ENCODE data around the gene IP6K3. TPM values are rescaled to one million over a fixed set of nuclear protein-coding genes. Genes with fewer than 3 reads are reported as not detected.
A peak's percentile ranks its signal among the peaks of the same experiment; 100 is the strongest.

The IP6K3 gene
- total RNA-seq (2014; rRNA removed; shearing (Covaris generic)), result not detected in 2 replicates
- not detected in 2 replicates for polyA plus RNA-seq (2014; cell fraction: nucleus; rRNA removed)

GRCh38 chr6:33746651-33747100, at the start of gene IP6K3:
IP6K3 (minus strand) TSS chr6:33746905; CDS start chr6:33735476, 11,429 bp downstream.
- DNase-seq (ENCODE audit: extremely low read depth, low read depth), result no peak

- no peak for DNase-seq (ENCODE audit: extremely low read depth, low read depth)
Measured at GRCh38 chr6:33794910-33795623, 48.4 kb upstream of the IP6K3 start.

GRCh38 chr6:33792981-33793380, 46.3 kb upstream of the IP6K3 start:
- DNase-seq (ENCODE audit: extremely low read depth, low read depth), result no peak

DNA sequence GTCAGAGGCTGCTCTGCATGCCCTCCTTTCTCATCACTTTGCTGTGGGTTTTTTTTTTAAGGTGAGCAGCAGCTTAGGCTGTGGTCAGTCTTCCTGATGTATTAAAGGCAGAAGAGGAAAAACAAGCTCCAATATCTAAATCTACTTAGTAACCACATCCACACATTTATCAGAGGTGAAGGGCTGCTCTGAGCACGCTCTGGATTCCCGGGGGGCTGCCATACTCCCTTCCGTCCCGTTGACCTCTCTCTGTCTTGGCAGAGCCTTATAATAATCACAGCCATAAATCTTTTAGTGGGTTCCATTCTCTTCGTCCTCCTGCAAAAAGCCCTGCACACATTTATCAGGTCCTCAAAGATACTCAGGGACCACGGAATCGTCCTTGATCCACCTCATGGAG, 44.9 kb upstream of the IP6K3 start:
- no peak for DNase-seq (ENCODE audit: extremely low read depth, low read depth)

DNA sequence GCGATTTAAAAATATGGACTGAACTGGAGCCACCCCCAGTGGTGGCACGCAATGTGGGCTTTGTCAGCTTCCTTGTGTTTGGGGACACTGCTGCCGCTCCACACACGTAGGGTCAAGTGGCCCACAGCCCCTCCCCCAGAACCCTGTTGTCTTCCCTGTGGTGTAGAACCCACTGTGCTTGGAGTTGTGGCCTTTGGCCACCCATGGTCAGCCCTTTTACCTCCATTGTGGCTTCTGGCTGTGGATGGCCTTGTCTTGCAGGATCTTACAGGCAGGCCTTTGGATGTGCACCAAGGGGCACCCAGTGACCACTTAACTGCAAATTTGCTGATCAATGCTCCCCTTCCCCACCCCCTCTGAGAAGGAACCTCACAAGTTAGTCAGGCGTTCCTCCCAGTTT, 44.2 kb upstream of the IP6K3 start:
- DNase-seq (ENCODE audit: extremely low read depth, low read depth), result no peak

DNA sequence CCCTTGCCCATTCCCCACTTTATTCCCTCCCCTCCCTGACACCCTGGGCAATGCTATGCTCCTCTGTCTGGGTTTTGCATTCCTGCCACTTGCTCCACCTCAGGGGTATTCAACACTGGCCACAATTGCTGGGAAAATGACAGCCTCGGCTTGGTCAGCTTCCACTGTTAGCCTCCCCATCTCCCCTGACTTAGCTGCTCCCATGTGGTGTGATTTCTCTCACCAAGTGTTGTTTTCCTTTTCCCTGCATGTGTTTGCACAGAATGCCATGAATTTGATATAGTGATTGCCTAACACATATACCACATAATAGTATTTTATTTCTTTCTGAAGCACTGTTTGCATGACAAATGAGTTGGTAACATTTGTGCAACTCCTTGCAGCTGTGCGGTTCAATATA, 43.7 kb upstream of the IP6K3 start:
- no peak for DNase-seq (ENCODE audit: extremely low read depth, low read depth)

DNA sequence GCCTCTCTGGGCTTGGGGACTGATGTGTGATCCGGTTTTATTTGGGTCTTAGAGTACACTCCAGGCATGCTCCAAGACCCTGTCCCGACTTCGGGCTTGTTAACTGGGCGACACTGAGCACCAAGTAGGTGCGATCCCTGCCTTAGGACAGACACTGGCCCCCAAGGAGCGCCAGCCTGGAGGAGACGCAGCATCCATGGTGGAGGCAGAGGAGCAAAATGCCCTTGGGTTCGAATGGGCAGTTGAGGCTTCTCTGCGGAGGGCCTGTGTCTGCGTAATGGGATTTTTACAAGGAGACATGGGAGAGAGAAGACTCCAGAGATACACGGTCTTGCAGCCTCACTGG, 42.8 kb upstream of the IP6K3 start:
- DNase-seq (ENCODE audit: extremely low read depth, low read depth), result no peak

DNA sequence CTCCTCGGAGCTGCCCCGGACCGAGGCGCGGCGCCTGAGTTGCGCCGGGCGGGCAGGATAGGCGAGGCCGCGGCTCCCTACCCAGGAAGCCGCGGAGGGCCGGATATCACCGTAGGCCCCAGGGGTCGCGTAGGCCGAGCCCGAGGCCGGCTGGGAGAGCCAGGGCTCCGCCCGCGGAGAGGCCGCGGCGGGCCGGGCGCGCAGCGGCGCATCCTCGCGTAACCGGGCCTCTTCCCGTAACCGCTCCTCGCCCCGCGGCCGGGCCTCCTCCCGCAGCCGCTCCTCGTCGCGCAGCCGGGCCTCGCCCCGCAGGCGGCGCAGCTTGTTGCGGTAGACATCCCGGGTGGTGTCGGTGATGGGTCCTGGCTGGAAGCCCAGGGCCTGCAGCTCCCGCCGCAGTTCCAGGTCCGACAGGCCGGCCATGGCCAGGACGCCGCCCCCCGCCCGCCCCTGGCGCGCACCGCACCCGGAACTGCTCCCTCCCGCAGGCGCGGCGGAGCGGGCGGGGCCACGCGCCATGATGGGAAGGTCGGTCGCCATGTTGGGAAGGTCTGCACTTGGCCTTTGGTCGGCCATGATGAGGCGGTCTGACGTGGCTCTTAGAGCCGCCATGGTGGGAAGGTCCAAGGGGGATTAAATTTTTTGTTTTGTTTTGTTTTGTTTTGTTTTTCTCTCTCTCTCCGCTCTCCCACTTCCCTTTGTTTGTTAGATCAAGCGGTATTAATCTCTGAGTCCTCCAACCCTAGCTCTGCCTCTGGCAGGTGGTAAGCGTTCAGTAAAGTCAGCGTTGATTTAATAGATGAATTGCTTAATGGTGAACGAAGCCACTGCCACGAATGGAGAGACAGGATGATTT, 42.2 kb upstream of the IP6K3 start, which contains the start of gene LEMD2:
TSS of gene LEMD2 (minus strand) at position 437 of the 856 bp plus-strand sequence. CDS start at position 423, 14 bp downstream.
- DNase-seq (ENCODE audit: extremely low read depth, low read depth), result peak; percentile 81

DNA sequence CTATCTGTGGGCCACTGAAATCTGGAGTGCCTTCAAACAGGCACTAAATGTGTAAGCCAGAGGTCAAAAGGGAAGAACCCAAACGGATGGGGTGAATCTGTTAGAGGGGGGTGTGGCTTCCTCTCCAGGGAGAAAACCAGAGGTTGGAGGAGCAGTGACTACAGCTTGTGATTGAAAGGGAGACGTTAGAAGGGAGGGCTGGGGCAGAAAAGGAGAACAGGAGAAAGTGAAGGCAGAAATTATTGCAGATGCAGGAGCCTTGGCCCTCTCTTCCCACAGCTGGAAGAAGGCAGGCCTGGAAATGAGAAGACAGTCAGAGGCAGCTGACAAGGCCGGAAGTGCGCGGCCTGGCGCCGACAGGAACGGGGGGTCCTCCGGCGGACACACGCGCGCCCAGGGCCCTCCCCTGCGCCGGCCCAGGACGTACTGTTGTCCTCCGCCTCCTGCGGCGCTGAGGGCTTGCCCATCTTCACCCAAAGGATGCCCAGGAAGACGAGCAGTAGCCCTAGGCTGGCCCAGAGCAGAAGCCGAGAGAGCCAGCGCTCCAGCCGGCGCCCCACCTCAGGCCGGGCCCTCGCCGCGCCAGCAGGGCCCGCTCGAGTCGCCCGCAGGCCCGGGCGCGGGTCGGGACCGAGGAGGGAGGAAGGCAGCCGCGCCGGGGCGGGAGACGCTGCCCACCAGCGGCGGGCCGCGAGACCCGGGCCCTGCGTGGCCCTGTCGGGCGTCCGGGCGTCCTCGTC, 41.4 kb upstream of the IP6K3 start:
- no peak for DNase-seq (ENCODE audit: extremely low read depth, low read depth)

DNA sequence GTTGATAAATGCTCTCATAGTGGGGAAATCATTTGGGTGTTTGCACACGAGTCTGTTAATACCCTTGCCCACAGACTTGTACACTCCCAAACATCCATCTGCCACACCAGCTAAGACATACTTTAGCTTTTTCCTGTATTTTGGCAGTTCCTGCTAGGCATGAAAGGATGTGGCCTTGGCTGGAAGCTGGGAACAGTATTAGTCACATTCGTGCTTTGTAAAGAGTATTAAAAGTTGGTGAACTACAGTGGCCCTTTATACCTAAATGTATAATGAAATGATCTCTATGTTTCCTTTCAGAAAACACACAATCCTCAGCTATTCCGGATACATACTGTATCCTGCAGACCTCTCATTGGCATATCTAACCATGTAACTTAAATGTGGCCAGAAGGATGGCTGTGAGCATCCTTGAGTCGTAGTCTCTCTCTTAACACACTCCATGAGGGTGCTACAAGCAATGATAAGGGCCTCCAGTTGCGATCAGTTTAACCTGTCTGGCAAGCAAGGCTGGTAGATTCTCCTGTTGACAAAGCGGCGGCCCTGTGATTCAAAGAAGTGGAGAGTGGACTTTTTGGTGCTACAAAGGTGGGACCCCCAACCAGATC, 40.7 kb upstream of the IP6K3 start:
- DNase-seq (ENCODE audit: extremely low read depth, low read depth), result no peak

DNA sequence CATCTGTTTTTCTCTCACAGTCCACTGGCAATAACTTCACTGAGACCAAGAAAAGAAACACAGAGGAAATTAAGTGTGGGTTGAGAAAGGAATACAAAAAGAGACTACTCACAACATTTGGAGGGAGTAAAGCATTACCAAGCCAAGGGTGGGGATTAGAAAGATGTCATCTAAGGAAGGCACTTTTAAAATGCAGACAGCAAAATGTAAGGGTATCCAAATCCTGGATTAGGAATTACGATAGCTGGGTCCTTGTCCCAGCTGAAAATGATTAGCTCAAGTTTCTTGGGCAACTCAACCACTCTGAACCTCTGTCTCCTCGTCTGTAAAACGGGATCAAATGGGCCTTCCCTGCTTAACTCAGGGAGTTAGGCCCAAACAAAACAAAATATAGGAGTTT, 40.0 kb upstream of the IP6K3 start:
- no peak for DNase-seq (ENCODE audit: extremely low read depth, low read depth)

DNA sequence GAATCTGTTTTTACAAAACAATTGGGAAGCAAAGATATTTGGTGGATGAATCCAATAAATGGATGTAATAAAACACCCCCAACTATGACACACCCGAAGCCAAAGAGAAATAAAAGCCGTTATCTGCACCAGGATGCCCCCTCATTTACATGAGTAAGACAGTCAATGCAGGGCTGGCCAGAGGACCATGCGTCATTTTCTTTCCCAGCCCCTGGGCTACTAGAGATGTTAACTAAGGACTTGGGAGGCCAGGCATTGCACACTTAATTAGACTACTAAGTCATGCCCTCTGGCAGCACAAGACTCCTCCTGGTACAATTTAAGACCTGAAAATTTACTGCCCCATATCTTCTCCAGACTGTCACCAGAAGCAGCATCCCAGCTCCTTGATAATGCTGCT, 39.1 kb upstream of the IP6K3 start:
- DNase-seq (ENCODE audit: extremely low read depth, low read depth), result no peak

GRCh38 chr6:33784787-33785186, 38.1 kb upstream of the IP6K3 start:
- no peak for DNase-seq (ENCODE audit: extremely low read depth, low read depth)

GRCh38 chr6:33783781-33784520, 37.2 kb upstream of the IP6K3 start:
- no peak for DNase-seq (ENCODE audit: extremely low read depth, low read depth)

DNA sequence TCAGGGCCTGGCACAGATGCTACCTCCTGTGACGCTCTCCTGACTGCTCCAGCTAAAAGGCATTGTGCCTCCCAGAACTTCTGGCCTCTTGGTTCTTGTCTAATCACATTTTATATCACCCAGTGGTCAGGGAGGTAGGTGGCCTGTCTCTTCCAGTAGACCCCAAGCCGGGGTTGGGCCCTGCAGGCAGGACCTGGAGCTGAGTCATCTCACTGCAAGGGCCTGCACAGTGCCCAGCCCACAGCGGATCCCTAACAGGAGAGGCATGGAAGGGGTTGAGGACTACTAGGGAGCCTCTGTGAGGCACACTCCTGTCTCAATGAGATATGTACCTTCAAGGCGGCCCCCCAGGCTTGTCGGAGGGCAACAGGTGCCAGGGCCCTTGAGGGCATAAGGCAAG, 35.9 kb upstream of the IP6K3 start:
- DNase-seq (ENCODE audit: extremely low read depth, low read depth), result no peak

DNA sequence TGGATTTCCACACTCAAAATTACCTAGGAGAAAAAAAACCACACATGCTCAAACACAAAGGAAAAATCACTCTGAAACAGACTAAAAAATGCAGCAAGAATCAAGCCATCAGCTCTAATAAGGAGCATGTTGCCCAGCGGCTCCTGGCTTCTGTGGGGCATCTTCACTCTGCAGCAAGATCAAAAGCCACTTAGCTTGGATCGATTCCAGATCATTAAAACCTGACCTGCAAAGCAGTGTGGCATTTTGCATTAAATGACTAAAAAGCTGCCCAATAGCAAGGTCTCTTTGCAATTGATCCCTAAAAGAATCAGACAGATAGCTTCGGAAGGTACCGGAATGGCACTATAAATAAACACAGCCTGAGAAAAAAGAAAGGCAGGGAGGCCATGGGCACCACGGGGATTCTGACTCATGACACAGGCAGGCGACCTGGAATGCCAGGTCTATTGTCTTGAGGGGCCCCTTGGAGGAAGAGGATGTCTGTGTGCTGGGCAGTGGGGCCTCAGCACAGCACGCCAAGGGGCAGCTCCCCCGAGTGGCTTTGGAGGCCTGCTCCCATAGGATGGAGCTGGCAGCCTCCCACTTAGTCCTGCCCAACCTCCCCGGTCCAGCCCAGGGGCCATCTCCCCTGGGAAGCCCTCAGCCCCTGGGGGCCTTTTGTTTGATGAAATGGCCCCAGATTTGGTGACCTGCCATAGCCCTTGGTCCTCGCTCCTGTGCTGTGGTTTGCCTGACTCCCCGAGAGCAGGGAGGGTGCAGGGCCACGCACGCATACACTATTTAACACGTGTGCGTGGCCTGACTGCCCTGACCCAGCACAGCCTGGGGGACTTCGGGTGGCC, 34.6 kb upstream of the IP6K3 start:
- DNase-seq (ENCODE audit: extremely low read depth, low read depth), result no peak

GRCh38 chr6:33779895-33780294, 33.2 kb upstream of the IP6K3 start:
- DNase-seq (ENCODE audit: extremely low read depth, low read depth), result no peak

DNA sequence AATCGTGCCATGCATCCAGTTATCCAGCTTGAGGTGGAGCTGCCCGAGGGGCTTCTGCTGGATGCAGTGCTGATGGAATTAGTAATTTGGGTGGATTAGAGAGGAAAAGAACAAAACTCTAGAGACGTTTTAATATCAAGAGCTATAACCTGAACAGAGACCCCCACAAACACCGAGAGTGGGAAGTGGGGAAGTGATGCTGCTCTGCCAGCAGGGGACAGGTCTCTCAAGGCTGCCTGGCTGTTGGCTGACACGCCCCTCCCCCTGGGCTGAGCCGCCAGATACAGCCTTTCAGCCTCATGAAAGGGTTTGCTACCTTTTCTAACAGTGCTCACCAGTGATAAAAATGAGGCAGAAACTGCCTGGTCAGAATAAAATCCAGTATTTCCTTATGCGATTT, 32.6 kb upstream of the IP6K3 start:
- no peak for DNase-seq (ENCODE audit: extremely low read depth, low read depth)
